Measurements from ENCODE around the gene CYLD. TPM values are rescaled to one million over a fixed set of nuclear protein-coding genes. Genes with fewer than 3 reads are reported as not detected.

The CYLD gene
- total and polyA plus RNA-seq, 8 donors: 6.2 to 30.3 (median 16.7) TPM

DNA sequence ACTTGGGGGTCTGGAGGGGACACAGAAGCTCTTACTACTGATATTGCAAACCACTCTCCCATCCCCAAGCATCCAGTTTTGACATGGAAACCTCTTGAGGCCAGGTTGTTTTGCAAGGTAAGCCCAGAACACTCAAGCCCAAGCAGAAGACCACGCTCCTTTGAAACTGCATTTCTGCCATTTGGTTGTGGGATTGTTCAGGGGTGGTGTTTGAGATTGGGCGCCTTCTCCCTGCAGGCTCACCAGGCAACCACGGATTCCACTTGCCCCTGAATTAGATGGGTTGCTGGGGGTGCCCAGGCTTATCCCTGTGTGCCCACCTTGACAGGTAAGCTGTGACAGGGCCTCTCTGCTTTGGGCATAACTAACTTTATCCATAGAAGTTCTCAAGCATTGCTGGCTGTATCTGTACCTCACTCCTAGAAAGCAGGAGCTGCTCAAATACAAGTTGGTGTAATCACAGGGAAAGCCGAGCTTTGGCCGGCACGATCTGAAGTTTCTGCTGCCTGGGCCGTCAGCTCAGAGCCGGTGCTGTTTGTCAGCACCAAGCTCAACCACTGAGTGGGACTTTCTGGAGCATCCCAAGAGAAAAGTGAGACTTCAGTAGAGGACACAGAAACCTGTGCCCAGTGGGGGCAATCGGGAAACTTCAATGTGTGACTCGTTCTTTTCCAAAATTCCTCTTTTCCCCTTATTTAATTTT is 93.6 kb downstream of the CYLD start:
- no peak for DNase-seq
- Histone ChIP-seq H3K36me3 (no peaks in the 10 kb centered on the region), H3K27ac (no peak overlapping the region), H3K27me3 (no peaks in the 10 kb centered on the region), H3K4me1 (no peaks in the 10 kb centered on the region), H3K9me3 (no peaks in the 10 kb centered on the region), H3K4me3 (no peak overlapping the region)
- TF ChIP-seq, protein P1, sequence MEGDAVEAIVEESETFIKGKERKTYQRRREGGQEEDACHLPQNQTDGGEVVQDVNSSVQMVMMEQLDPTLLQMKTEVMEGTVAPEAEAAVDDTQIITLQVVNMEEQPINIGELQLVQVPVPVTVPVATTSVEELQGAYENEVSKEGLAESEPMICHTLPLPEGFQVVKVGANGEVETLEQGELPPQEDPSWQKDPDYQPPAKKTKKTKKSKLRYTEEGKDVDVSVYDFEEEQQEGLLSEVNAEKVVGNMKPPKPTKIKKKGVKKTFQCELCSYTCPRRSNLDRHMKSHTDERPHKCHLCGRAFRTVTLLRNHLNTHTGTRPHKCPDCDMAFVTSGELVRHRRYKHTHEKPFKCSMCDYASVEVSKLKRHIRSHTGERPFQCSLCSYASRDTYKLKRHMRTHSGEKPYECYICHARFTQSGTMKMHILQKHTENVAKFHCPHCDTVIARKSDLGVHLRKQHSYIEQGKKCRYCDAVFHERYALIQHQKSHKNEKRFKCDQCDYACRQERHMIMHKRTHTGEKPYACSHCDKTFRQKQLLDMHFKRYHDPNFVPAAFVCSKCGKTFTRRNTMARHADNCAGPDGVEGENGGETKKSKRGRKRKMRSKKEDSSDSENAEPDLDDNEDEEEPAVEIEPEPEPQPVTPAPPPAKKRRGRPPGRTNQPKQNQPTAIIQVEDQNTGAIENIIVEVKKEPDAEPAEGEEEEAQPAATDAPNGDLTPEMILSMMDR (IDR thresholded peaks at IDR 0.05): no peak
- no peak for FAIRE-seq
- no peak for ATAC-seq
- intact Hi-C loops (cut with DNase I): no loop called here
- WGBS, 2 donors: 68 to 71% methylated on average over 10 of the region's 10 CpGs

DNA sequence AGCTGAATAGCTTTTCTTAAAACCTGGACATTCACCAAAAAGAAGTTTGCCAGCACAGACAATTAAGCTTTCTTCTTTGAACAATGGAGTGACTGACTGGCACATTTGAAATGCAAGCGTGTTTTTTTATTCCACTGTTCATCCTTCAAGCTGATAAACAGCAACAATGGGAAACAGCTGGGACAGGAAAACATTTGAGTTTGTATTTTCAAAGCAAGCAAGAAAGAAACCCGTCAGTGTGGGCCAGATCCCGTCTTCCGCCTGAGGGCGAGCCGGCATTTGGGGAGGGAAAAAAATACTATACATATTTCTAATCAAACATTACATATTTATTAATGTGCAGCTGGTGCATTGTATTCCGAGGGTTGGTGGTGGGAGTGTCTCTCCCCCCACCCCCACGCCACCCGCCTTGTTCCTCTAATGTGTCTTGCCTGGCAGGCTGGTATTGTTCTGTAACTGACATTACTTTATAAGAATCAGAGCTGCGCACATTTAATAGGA is 94.3 kb downstream of the CYLD start:
- WGBS, 2 donors: 71 to 74% methylated on average over 10 of the region's 10 CpGs
- Histone ChIP-seq H3K27ac (no peak overlapping the region), H3K4me1 (no peaks in the 10 kb centered on the region), H3K9me3 (no peaks in the 10 kb centered on the region), H3K36me3 (no peaks in the 10 kb centered on the region), H3K27me3 (no peaks in the 10 kb centered on the region), H3K4me3 (no peak overlapping the region)
- ATAC-seq (no peak), FAIRE-seq (no peak), DNase-seq (no peak)
- TF ChIP-seq, protein P1 (IDR thresholded peaks at IDR 0.05): no peak
- intact Hi-C loops (cut with DNase I): no loop called here

DNA sequence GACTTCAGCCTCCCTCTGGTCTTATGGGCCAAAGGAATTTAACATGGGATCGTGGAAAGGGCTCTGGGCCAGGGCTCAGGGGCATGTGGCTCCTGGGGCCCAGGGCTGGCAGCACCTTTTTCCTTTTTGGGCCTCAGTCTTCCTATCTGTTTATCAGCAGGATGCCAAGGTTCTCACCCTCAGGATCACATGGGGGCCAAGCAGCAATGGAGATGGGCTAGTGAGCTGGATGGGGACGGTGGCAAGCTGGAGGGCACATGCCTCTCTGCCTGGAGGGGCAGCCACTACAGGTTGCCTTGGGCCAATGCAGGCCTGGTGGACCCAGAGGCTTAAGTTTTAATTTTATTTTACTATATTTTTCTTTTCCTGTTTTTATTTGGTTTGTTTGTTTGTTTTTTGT is 95.4 kb downstream of the CYLD start:
- intact Hi-C loops (cut with DNase I): no loop called here
- WGBS, 2 donors: 87 to 91% methylated on average over 2 of the region's 2 CpGs
- ATAC-seq: no peak
- FAIRE-seq: no peak
- Histone ChIP-seq H3K4me1 (peaks cover 0 to 2% (median 0%) of the 10 kb centered on the region in 3 donors), H3K9me3 (no peaks in the 10 kb centered on the region), H3K27ac (no peak overlapping the region), H3K27me3 (no peaks in the 10 kb centered on the region), H3K36me3 (no peaks in the 10 kb centered on the region), H3K4me3 (no peak overlapping the region)
- no peak for DNase-seq
- TF ChIP-seq, protein P1 (IDR thresholded peaks at IDR 0.05): no peak

DNA sequence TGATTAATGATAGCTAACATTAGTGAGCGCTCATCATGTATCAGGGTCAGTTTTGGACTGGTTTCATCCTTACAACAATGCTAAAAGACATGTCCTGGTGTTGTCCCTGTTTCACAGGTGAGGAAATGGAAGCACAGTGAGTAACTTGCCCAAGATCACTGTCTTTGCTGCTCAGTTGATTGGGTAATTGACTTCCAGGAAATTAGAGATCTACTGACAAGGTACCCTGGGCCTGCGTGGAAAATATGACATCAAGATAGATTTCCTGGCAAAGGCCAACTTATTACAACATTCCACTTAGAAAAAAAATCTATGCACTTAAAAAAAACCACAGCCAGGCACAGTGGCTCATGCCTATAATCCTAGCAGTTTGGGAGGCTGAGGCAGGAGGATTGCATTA is 96.3 kb downstream of the CYLD start:
- Histone ChIP-seq H3K4me1 (peaks cover 0 to 2% (median 0%) of the 10 kb centered on the region in 3 donors), H3K27ac (no peak overlapping the region), H3K27me3 (no peaks in the 10 kb centered on the region), H3K9me3 (no peaks in the 10 kb centered on the region), H3K36me3 (no peaks in the 10 kb centered on the region), H3K4me3 (no peak overlapping the region)
- intact Hi-C loops (cut with DNase I): no loop called here
- ATAC-seq (peak; percentile 43 to 59 (median 50)), FAIRE-seq (no peak), DNase-seq (no peak)
- WGBS, 2 donors: 55 to 56% methylated on average over 2 of the region's 2 CpGs
- TF ChIP-seq, protein P1 (IDR thresholded peaks at IDR 0.05): no peak

GRCh38 chr16:50838885-50839284 is 97.0 kb downstream of the CYLD start:
- TF ChIP-seq, protein P1 (IDR thresholded peaks at IDR 0.05): no peak
- peaks cover 0 to 2% (median 0%) of the 10 kb centered on the region in 3 donors for H3K4me1 ChIP-seq
- intact Hi-C loops (cut with DNase I): no loop called here
- no peaks in the 10 kb centered on the region for H3K27me3 ChIP-seq
- H3K4me3 ChIP-seq: no peak overlapping the region
- FAIRE-seq (no peak), DNase-seq (no peak), ATAC-seq (no peak)
- H3K36me3 ChIP-seq: no peaks in the 10 kb centered on the region
- WGBS, 2 donors: 93% methylated on average over 2 of the region's 2 CpGs
- H3K9me3 ChIP-seq: no peaks in the 10 kb centered on the region
- H3K27ac ChIP-seq: no peak overlapping the region
